ENCODE results near the gene CHAMP1. TPM values are rescaled to one million over a fixed set of nuclear protein-coding genes. Genes with fewer than 3 reads are reported as not detected.

Gene CHAMP1
- polyA plus RNA-seq, 1 donor from 2014 or later, result 13.0 TPM

GRCh38 chr13:114303700-114304327, 10.5 kb upstream of the CHAMP1 start:
- no peaks in the 10 kb centered on the region for H3K27me3 ChIP-seq (ENCODE audit: insufficient read depth, low read depth, low read length)
- no peak for TF ChIP-seq CTCF (IDR thresholded peaks at IDR 0.05; ENCODE audit: poor library complexity, severe bottlenecking)
- TF ChIP-seq SMC3 (conservative IDR thresholded peaks at IDR 0.05; ENCODE audit: poor library complexity), result no peak
- TF ChIP-seq MXI1 (conservative IDR thresholded peaks at IDR 0.05; ENCODE audit: poor library complexity, severe bottlenecking), result no peak
- no peak for TF ChIP-seq EP300 (conservative IDR thresholded peaks at IDR 0.05; ENCODE audit: poor library complexity, severe bottlenecking)
- TF ChIP-seq POLR2AphosphoS5 (IDR thresholded peaks at IDR 0.05), result no peak
- no peak for TF ChIP-seq REST (IDR thresholded peaks at IDR 0.05; ENCODE audit: borderline replicate concordance)
- no peak for TF ChIP-seq RAD21 (conservative IDR thresholded peaks at IDR 0.05)
- TF ChIP-seq TAF1 (IDR thresholded peaks at IDR 0.05; ENCODE audit: low read depth), result no peak
- no peak for TF ChIP-seq EZH2 (IDR thresholded peaks at IDR 0.05; ENCODE audit: borderline replicate concordance, insufficient read depth, low read length, poor library complexity, severe bottlenecking)
- no peaks in the 10 kb centered on the region for H4K20me1 ChIP-seq (ENCODE audit: insufficient read depth)
- H3K9me3 ChIP-seq (ENCODE audit: low read length), result no peaks in the 10 kb centered on the region
- H3F3A ChIP-seq (ENCODE audit: insufficient read depth, low read length, poor library complexity, severe bottlenecking), result no peaks in the 10 kb centered on the region
- no peak overlapping the region for H3K4me2 ChIP-seq (ENCODE audit: low read length)
- no peak overlapping the region for H3K9ac ChIP-seq (ENCODE audit: low read length)
- H3K36me3 ChIP-seq (ENCODE audit: insufficient read depth, low read length), result peaks cover 6% of the 10 kb centered on the region
- no peaks in the 10 kb centered on the region for H3K79me2 ChIP-seq (replicated peaks; ENCODE audit: insufficient read depth, low read length)
- H3K27ac ChIP-seq (ENCODE audit: low read length), result no peak overlapping the region
- H2AFZ ChIP-seq (ENCODE audit: low read depth, low read length), result no peak overlapping the region
- no peaks in the 10 kb centered on the region for H3K9me2 ChIP-seq (ENCODE audit: insufficient read depth, low read length)
- H3K4me3 ChIP-seq (ENCODE audit: low read length), result no peak overlapping the region

GRCh38 chr13:114304346-114305034, 9.8 kb upstream of the CHAMP1 start:
- H3K9me2 ChIP-seq (ENCODE audit: insufficient read depth, low read length), result no peaks in the 10 kb centered on the region
- H2AFZ ChIP-seq (ENCODE audit: low read depth, low read length), result no peak overlapping the region
- no peaks in the 10 kb centered on the region for H3K79me2 ChIP-seq (replicated peaks; ENCODE audit: insufficient read depth, low read length)
- no peak for TF ChIP-seq REST (IDR thresholded peaks at IDR 0.05; ENCODE audit: borderline replicate concordance)
- no peak for TF ChIP-seq RAD21 (conservative IDR thresholded peaks at IDR 0.05)
- no peak for TF ChIP-seq EZH2 (IDR thresholded peaks at IDR 0.05; ENCODE audit: borderline replicate concordance, insufficient read depth, low read length, poor library complexity, severe bottlenecking)
- no peak for TF ChIP-seq CTCF (IDR thresholded peaks at IDR 0.05; ENCODE audit: poor library complexity, severe bottlenecking)
- TF ChIP-seq MXI1 (conservative IDR thresholded peaks at IDR 0.05; ENCODE audit: poor library complexity, severe bottlenecking), result no peak
- TF ChIP-seq POLR2AphosphoS5 (IDR thresholded peaks at IDR 0.05), result no peak
- TF ChIP-seq TAF1 (IDR thresholded peaks at IDR 0.05; ENCODE audit: low read depth), result no peak
- TF ChIP-seq EP300 (conservative IDR thresholded peaks at IDR 0.05; ENCODE audit: poor library complexity, severe bottlenecking), result no peak
- TF ChIP-seq SMC3 (conservative IDR thresholded peaks at IDR 0.05; ENCODE audit: poor library complexity), result no peak
- H3K9me3 ChIP-seq (ENCODE audit: low read length), result no peaks in the 10 kb centered on the region
- no peaks in the 10 kb centered on the region for H4K20me1 ChIP-seq (ENCODE audit: insufficient read depth)
- H3K27me3 ChIP-seq (ENCODE audit: insufficient read depth, low read depth, low read length), result no peaks in the 10 kb centered on the region
- peaks cover 6% of the 10 kb centered on the region for H3K36me3 ChIP-seq (ENCODE audit: insufficient read depth, low read length)
- H3F3A ChIP-seq (ENCODE audit: insufficient read depth, low read length, poor library complexity, severe bottlenecking), result no peaks in the 10 kb centered on the region
- H3K4me2 ChIP-seq (ENCODE audit: low read length), result no peak overlapping the region
- H3K9ac ChIP-seq (ENCODE audit: low read length), result no peak overlapping the region
- no peak overlapping the region for H3K4me3 ChIP-seq (ENCODE audit: low read length)
- H3K27ac ChIP-seq (ENCODE audit: low read length), result no peak overlapping the region

Data from neural cell (in vitro differentiated cells).